GM12872 (cell line): ENCODE measurements around the gene ADGRG7.

Experiments used
- CTCF ChIP-seq: IDR thresholded peaks from 3 replicates; pipeline ENCODE4 v1.5.1; 2011; ENCODE audit warnings: low read depth, mild to moderate bottlenecking, low read length, moderate library complexity; ENCODE audit not compliant: insufficient read depth

Gene ADGRG7

GRCh38 chr3:100720426-100720825 is 111.0 kb downstream of the ADGRG7 start:
- no peak for TF ChIP-seq CTCF

- TF ChIP-seq CTCF, result no peak
These were observed 116.6 kb downstream of the ADGRG7 start for GRCh38 chr3:100725935-100726513.

- no peak for TF ChIP-seq CTCF
These were observed 117.3 kb downstream of the ADGRG7 start for GRCh38 chr3:100726706-100727105.

- no peak for TF ChIP-seq CTCF
These were observed 121.1 kb downstream of the ADGRG7 start for GRCh38 chr3:100730524-100730923.

GRCh38 chr3:100732435-100732834 is 123.0 kb downstream of the ADGRG7 start:
- TF ChIP-seq CTCF, result no peak

- peak; percentile 26; the same call in 1 of the 3 replicates for TF ChIP-seq CTCF
These were observed 127.9 kb downstream of the ADGRG7 start for GRCh38 chr3:100737334-100737733.

- TF ChIP-seq CTCF, result no peak
These were observed 130.8 kb downstream of the ADGRG7 start for GRCh38 chr3:100740207-100740606.

- TF ChIP-seq CTCF, result no peak
These were observed 134.1 kb downstream of the ADGRG7 start for GRCh38 chr3:100743535-100743934.
